GM19328 (cell line): Measurements from ENCODE around the gene COL18A1.
"Not testable (repeated sequence)": the region's sequence is repeated elsewhere in the genome, so short reads cannot be mapped to it uniquely, and the experiment has no call there.

Source experiments
- ATAC-seq: cut with Tn5 transposase; IDR thresholded peaks from one replicate; pipeline ENCODE4 v1.9.1; 2021; ENCODE audit warnings: mild to moderate bottlenecking, moderate library complexity; ENCODE audit not compliant: unreplicated experiment

COL18A1 gene

DNA sequence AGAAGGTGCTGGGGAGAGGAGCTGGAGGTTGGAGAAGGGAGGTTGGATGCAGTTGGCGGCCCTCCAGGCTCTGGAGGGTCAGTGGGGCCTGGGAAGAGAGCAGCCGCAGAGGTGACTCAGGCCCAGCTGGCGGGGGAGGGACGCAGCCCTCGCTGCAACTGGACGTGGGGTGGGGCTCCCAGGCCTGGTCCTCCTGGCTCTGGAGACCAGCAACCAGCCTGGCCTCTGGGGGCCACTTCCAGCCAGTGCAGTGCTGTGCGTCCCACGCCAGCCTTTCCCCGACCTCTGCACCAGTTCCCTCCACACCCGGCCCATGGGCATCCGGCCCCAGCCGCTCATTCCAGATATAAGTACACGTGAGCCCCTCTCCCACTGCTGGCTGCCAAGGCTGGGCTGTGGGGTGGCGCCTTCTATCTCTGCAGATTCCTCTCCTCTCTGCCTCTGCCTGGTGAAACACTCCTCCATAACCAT lies 38.0 kb upstream of the COL18A1 start:
- no peak for ATAC-seq

DNA sequence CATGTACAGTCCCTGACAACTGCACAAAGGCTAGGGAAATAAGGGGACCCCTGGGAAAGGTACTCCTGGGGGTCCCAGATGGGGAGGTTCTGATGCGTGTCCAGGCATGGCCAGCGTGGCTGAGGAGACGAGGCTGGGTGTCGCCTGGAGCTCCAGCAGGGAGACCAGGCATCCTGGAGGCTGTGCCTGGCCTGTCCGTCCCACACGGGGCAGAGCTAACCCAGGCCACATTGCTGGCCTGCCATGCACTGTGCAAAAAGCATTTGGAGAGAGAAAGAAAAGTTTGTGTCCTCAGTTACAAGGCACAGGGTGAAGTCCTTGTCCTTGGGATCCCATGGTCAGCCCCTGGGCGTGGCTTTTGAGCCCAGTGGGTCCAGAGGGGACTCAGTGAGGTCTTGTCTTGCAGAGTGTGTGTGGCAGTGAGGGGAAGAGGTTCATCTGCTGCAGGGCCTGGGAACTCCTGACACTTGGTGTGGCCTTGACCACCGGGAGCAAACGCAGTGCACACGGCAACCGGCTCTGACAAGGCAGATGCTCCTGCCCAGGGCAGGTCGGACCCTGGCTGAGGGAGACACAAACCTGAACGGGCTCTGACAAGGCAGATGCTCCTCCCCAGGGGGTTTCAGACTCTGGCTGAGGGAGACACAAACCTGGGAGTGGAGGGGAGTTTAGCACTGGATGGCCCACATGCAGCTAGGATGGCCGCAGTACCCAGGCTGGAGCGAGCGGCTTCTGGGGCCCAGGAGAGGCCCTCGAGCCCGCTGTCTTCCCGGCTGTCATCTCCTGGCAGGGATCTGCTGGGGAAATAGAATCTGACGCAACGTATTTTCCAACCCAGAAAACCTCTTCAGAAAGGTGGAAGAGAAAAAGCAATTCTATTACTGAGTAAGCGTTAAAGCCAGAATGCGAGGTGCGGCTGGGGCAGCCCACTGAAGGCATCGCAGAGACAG lies 37.3 kb upstream of the COL18A1 start:
- ATAC-seq, result no peak

DNA sequence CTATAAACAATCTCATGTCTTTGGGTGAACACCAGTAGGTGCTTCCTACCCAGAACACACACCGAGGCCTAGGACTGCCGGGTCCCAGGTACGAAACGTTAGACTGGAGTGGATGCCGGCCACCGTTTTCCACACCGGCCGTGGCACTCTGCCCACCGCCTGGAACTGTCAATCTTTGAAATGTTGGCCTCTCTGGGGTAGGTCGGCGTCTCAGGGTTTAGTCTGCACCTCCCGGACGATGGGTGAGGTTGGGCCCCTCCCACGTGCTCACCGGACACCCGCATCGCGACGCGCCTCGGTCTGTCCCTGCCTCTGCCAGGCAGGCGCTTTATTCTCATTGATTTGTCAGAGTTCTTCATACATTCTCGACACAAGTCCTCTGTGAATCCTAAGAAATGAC lies 35.9 kb upstream of the COL18A1 start:
- not testable (repeated sequence) for ATAC-seq

DNA sequence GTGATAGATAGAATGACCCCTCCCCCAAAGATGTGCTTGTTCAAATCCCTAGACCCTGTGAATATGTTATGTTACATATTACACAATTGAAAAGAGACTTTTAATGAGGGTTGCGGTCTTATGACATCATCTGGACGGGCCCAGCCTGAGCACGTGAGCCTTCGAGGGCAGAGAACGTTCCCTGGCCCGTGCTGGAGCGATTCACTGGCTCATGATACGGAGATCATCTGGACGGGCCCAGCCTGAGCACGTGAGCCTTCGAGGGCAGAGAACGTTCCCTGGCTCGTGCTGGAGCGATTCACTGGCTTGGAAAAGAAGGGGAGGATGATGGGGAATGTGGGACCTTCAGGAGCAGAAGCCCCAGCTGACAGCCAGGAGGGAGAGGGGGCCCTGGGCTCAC lies 34.4 kb upstream of the COL18A1 start:
- no peak for ATAC-seq

DNA sequence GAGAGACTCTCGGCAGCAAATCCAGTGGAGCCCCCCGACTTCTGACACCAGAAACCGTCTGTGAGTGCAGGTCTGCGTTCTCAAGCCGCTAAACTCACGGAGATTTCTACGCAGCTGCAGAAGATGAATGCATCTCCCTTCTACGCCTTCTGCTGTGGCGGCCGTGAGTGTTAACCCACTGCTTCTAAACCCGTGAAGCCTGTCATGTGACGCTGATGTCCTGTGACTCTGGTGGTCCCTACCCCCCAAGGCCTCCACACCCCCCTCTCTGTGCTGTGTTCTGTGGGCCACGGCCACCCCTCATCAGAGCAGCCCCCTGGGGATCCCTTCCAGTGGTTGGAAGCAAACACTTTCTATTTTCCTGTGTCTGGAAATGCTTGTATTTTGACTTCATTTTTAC lies 33.9 kb upstream of the COL18A1 start:
- no peak for ATAC-seq

DNA sequence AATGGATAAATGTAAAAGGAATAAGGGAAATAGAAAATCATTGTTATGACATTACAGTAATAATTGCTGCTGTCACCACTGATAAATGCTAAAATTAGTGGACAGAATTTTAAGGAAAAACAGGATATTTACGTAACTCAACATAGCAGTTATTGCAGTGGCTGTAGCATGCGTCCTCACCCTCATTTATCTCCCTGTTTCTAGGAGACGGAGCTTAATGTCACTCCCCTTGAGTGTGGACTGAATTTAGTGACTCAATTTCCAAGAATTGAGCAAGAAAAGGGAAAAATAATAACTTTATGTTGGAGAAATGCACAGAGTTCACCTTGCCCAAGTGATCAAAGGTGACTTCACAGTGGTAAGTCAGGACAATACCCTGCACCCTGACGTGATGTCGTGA lies 33.3 kb upstream of the COL18A1 start:
- ATAC-seq, result no peak

DNA sequence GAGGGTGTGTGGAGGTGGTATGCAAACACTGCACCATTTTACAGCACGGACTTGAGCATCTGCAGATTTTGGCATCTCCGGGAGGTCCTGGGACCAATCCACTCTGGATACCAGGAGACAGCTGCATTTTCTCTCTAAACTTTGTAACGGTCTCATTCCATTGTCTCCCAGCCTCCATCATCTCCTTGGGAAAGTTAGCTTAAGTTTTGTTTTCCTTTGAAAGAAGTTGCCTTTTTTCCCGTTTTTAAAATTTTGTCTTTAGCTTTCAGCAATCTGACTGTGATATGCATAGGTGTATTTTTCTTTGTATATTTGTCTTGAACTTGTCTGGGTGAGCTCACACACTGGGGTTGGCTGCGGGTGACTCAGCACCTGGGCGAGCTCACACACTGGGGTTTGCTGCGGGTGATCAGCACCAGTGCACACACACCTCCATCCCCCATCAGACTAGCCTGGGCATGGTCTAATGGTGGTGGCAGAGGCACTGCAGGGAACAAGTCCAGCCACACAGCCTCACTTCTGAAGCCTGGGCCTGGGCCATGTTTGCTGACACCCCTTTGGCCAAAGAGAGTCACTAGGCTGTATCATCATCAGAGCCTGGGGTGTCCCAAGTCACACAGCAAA lies 32.1 kb upstream of the COL18A1 start:
- ATAC-seq, result no peak

DNA sequence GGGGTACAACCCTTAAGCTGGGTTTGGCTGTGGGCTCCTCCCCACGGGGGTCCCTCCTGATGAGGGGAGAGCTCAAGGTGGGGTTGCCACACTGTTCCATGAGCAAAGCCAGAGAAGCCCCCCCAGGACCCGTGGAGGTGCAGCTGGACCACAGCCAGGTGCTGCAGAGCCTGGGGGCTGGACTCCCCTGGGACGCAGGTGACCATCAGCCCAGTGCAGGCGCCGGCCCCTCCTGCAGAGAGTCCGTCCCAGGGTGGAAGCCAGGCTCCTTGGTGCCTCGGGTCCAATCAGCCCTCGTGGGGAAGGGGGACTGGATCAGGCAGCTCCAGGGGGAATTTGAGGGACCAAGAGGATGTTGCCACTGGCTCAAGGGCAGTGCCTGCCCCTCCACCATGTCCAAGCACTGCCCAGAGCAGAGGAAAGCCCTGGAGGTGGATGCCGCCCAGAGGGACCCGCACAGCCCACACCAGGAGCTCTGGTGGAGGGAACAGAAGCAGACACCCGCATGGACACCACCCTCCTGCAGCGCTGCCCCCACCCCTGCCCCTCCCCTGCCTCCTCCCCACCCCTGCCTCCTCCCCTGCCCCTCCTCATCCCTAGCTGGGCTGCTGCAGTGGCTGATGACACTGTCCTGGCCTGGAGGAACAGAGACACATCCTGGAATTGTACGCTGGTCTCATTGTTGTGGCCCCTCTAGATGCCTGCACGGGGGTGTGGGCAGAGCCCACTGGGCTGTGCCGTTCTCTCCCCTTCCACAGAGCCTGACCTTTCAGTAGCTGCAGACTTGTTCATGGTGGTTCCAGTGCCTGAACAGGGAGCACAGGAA lies 30.8 kb upstream of the COL18A1 start:
- ATAC-seq, result no peak

DNA sequence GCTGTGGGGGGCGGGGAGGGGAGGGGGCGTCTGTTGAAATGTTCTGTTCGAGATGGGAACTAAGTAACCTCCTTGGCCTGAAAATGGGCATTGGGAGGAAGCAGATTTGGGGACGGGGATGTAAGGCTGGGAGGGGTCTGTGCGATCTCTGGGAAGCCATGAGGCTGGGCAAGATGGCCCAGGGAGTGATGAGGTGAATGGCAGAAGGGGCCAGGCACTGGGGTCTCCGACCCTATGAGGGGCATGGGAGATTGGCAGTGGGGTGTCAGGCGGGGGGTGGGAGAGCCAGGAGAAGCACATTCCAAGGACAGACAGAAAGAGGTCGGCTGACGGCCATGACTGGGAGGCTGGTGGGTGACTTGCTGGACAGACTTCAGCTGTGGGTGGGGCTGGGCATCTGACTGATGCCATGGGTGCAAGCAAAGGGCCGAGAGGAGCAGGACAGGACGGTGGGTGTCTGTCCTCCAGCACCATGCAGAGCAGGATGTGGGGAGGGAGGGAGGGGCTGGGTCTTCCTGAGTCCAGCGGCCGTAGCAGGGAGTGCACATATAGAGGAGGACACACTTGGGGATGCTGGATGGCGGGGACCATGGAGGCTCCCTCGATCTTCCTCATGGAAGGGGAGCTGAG lies 30.0 kb upstream of the COL18A1 start:
- ATAC-seq, result no peak

DNA sequence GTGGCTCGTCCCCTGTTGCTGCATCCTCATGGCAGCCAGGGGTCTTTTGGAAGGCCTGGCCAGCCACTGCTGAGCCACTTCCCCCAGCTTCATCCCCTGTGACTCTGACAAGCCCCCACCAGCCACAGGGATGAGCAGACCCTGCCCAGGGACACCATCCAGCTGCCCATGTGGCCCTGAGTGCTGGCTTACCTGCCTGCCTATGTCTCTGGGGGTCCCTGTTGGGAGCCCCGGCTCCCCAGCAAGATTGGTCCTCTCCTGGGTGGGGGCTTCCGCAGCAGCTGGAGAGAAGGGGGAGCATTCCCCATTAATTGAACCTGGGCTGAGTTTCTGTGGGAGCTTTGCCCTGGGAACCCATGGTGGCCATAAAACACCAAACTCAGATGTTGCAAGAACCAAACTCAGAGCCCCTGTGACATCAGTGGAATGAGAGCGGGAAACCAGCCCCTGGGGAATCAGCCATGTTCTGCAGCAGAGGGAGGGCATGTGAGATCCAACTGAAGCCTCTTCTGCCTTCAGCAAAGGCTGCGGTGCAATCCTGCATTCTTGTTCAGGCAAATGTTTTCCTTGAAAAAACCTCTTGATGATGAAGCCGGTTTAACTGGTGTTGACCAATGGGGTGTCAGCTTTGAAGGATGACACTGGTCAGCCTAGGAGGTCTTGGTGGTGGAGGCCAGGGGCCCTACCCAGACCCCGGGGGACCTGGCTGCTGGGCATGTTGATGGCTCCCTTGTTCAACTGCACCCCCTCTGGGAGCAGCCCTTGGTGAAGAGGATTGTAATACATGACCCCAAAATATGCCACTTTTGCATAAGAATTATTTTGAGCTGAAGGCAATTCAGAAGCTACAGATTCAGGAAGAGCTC lies 28.3 kb upstream of the COL18A1 start:
- no peak for ATAC-seq

DNA sequence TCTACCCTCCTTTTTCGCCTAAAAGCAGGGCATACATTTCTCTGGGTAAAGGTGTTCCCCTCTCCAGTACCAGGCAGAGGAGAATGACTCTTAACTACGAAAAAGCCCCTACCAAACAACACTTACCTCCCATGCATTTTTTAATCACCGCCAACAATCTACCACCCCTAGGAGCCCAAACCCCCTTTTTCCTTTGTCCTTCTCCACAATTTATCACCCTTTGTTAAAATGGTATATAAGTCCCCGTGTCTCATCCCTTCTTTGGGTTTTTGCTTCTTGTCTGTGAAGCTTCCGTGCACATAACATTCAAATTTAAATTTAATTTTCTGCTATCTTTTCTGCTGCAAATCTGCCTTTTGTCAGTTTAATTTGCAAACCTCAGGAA lies 27.6 kb upstream of the COL18A1 start:
- no peak for ATAC-seq

DNA sequence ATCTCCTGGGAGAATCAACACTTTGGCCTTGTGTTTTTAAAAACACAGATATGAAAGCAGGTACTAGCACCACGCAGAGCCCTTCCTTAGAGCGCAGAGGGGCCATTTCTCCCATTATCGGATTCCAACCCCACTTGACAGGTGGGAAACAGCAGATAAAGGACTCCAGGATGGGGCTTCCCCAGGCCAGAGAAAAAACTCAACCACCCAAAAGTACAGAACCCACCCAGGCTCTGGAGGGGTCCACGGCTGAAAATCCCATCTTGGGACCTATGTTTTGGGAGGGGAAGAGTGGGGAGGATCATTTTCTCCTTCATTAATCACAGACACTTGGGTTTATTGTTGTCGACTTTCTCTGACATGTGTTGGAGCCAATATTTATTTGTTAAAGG lies 27.1 kb upstream of the COL18A1 start:
- no peak for ATAC-seq

DNA sequence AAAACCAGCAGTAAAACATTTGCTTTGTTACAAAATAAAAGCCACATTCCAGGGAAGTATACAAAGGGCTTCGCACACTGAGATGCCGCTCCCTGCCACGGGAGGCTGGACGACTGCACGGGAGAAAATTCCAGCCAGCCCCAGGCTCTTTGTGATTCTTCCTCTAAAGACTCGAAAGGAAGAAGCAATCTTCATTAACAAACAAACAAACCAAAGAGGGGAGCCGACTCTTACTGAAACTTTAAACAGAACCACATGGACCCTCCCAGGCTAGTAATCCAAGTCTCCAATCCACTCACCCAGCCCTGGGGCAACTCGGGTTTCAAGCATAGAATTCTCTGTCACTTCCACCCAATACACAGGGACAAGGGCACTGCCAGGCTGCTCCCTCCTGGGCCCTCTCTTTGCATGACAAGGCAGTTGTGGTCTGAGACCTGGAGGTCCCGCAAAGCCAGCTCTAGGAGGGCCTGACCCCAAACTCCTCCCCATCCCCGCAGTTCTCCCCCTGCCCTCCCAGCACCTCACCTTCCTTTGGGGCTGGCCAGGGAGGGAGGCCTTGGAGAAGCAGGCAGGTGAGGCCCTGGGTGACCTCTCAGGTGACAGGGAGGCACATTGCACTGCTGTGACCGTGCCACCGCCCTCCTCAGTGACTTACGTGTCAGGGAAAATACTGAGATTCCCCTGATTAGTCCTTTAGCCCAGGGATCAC lies 26.6 kb upstream of the COL18A1 start:
- no peak for ATAC-seq

DNA sequence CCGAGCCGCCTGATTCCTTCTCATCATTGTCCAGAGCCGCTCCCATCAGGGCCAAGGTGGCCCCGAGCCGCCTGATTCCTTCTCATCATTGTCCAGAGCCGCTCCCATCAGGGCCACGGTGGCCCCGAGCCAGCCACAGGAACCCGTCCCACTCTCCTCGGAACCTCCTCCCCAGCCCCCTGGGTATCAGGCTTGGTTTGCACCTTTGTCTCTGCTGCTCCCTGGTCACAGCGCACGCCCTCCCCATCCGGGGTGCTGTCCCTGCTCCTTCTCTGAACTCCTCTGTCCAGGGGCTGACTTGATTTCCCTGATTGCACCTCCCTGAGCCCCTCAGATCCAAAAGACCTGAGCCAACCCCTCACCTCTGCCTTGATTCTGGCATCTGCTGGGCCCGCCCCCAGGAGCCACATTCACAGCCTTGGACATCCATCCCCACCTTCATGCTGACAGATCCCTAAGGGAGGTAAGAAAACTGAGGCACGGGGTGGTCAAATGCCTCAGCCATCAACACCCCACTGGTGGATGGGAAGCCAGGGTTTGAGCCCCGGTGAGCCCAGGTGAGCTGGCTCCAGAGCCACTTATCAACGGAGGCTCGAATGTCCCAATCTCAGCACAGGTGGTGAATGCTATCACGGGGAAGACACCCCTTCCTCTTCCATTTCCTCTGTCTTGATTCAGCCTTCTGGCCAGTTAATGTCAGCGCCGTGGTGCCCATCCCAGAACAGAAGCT lies 25.6 kb upstream of the COL18A1 start:
- ATAC-seq, result no peak

DNA sequence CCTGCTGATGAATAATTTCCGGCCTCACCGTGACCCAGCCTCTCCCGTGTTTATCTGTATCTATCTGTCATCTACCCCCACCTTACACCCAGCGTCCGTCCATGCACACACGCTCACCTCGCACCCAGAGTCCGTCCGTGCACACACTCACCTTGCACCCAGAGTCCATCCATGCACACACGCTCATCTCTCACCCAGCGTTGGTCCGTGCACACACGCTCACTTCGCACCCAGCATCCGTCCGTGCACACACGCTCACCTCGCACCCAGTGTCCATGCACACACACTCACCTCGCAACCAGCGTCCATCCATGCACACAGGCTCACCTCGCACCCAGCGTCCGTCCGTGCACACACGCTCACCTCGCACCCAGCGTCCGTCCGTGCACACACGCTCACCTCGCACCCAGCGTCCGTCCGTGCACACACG lies 25.0 kb upstream of the COL18A1 start:
- no peak for ATAC-seq

DNA sequence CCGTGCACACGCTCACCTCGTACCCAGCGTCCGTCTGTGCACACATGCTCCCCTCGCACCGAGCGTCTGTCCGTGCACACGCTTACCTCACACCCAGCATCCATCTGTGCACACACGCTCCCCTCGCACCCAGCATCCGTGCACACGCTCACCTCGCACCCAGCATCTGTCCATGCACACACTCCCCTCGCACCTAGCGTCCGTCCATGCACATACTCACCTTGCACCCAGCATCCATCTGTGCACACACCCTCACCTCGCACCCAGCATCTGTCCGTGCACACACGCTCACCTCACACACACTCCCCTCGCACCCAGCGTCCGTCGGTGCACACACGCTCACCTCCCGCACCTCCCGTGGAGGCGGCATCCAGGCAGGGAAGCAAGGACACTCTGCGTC lies 24.4 kb upstream of the COL18A1 start:
- no peak for ATAC-seq

DNA sequence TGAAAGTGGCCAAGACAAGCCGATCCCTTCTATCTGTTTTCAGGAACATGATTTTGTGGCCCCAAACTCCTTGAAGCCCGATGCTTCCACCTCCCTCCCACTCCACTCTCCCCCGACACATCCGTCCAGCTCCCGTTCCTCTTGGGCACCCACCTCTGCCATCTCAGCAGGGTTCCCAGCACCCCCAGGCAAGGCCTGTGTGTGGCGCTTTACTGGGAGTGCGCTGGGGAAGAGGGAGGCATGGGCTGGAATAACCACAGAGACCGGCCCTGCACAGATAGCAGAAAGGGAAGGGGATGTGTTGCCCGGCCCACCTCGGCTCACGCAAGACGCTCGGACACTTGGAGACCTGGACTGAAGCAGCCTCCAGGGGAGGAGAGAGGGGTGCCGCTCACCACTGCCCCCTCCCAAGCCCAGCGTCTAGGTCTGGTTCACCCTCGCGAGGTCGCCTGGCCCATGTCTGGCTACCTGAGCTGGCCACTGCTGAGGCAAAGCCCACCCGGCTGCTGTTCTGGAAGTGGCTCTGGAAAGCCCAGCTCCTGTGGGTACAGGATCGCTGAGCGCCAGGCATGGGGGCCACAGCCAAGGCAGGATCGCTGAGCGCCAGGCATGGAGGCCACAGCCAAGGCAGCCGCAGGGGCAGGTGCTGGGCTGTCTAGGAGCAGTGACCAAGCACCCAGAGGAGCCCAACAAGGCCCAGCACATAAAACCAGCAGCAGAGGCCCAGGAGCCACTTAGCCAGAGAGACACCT lies 23.8 kb upstream of the COL18A1 start:
- ATAC-seq, result no peak
